ENCODE results near the gene TRIM49D1.
"Not testable (repeated sequence)": the region's sequence is repeated elsewhere in the genome, so short reads cannot be mapped to it uniquely, and the experiment has no call there.

TRIM49D1 gene

DNA sequence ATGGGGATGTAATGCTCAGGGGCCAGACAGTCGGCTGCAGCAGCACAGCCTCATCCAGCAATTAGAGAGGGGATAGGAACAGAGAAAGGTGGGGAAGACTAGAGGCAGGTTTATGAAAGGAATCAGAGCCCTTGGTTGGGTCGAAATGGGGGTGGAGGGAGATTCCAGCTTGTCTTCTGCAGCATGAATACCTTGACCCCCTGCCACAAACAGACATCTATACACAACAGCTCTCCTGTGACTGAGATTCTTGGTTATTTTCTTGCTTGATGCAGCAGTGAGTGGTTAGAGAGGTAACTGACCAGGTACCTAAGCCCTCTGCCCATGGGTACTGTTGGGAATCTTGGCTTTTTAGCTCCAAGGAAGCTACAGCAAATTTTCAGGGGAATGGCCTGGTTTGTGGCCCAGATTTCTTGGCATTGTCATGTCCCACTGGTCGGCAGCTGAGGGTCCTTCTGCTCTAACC, at the start of gene TRIM49D1:
Gene TRIM49D1, minus strand, starts transcription at position 51 of the 466 bp plus-strand sequence. CDS start 4,535 bp downstream, outside the sequence.
- no peak within 1 kb of the TSS for H3K27ac Mint-ChIP-seq (ENCODE audit: low read depth)
- no peaks in the 10 kb centered on the region for H3K4me1 Mint-ChIP-seq
- ATAC-seq (replicated peaks; ENCODE audit: extremely low read depth, poor library complexity, severe bottlenecking): no peak
- H3K4me3 Mint-ChIP-seq: no peak within 1 kb of the TSS
- no peaks in the 10 kb centered on the region for H3K36me3 Mint-ChIP-seq (ENCODE audit: insufficient read depth)
- no peak for DNase-seq (ENCODE audit: low spot score in 2 of 2)
- no peaks in the 10 kb centered on the region for H3K9me3 Mint-ChIP-seq
- no peaks in the 10 kb centered on the region for H3K27me3 Mint-ChIP-seq

- not testable (repeated sequence) for H3K4me1 Mint-ChIP-seq; H3K4me3 Mint-ChIP-seq; H3K27me3 Mint-ChIP-seq; H3K36me3 Mint-ChIP-seq (ENCODE audit: insufficient read depth); H3K27ac Mint-ChIP-seq (ENCODE audit: low read depth); H3K9me3 Mint-ChIP-seq; ATAC-seq (replicated peaks; ENCODE audit: extremely low read depth, poor library complexity, severe bottlenecking); DNase-seq (ENCODE audit: low spot score in 2 of 2)
Observed at GRCh38 chr11:89965737-89966136, 43.7 kb upstream of the TRIM49D1 start, which contains the start of gene TRIM64. Gene TRIM64, plus strand, starts transcription at chr11:89966037. Its CDS starts 2,467 bp downstream, at chr11:89968504.

GRCh38 chr11:89960833-89961232, 38.8 kb upstream of the TRIM49D1 start:
- not testable (repeated sequence) for H3K9me3 Mint-ChIP-seq; H3K36me3 Mint-ChIP-seq (ENCODE audit: insufficient read depth); H3K27me3 Mint-ChIP-seq; H3K27ac Mint-ChIP-seq (ENCODE audit: low read depth); H3K4me1 Mint-ChIP-seq; H3K4me3 Mint-ChIP-seq; ATAC-seq (replicated peaks; ENCODE audit: extremely low read depth, poor library complexity, severe bottlenecking); DNase-seq (ENCODE audit: low spot score in 2 of 2)

- not testable (repeated sequence) for H3K4me3 Mint-ChIP-seq; H3K36me3 Mint-ChIP-seq (ENCODE audit: insufficient read depth)
Observed at GRCh38 chr11:89923764-89924163, 1.7 kb upstream of the TRIM49D1 start, which contains the start of gene TRIM49D2. Gene TRIM49D2, plus strand, starts transcription at chr11:89924064. Its CDS starts 2,698 bp downstream, at chr11:89926762.

GRCh38 chr11:89900809-89901208, 21.2 kb downstream of the TRIM49D1 start:
- ATAC-seq (replicated peaks; ENCODE audit: extremely low read depth, poor library complexity, severe bottlenecking); DNase-seq (ENCODE audit: low spot score in 2 of 2); H3K9me3 Mint-ChIP-seq; H3K4me3 Mint-ChIP-seq; H3K27ac Mint-ChIP-seq (ENCODE audit: low read depth); H3K27me3 Mint-ChIP-seq; H3K4me1 Mint-ChIP-seq; H3K36me3 Mint-ChIP-seq (ENCODE audit: insufficient read depth): not testable (repeated sequence)

More at GRCh38 chr11:89923764-89924163, 1.7 kb upstream of the TRIM49D1 start, which contains the start of gene TRIM49D2:
- not testable (repeated sequence) for H3K27ac Mint-ChIP-seq (ENCODE audit: low read depth); DNase-seq (ENCODE audit: low spot score in 2 of 2); H3K9me3 Mint-ChIP-seq; H3K27me3 Mint-ChIP-seq; ATAC-seq (replicated peaks; ENCODE audit: extremely low read depth, poor library complexity, severe bottlenecking); H3K4me1 Mint-ChIP-seq

- ATAC-seq (replicated peaks; ENCODE audit: extremely low read depth, poor library complexity, severe bottlenecking); H3K9me3 Mint-ChIP-seq; H3K27me3 Mint-ChIP-seq; H3K4me3 Mint-ChIP-seq; H3K36me3 Mint-ChIP-seq (ENCODE audit: insufficient read depth); DNase-seq (ENCODE audit: low spot score in 2 of 2); H3K4me1 Mint-ChIP-seq; H3K27ac Mint-ChIP-seq (ENCODE audit: low read depth): not testable (repeated sequence)
Observed at GRCh38 chr11:89893245-89893644, 28.8 kb downstream of the TRIM49D1 start.

- ATAC-seq (replicated peaks; ENCODE audit: extremely low read depth, poor library complexity, severe bottlenecking); H3K36me3 Mint-ChIP-seq (ENCODE audit: insufficient read depth); H3K4me1 Mint-ChIP-seq; H3K27ac Mint-ChIP-seq (ENCODE audit: low read depth); DNase-seq (ENCODE audit: low spot score in 2 of 2); H3K9me3 Mint-ChIP-seq; H3K4me3 Mint-ChIP-seq; H3K27me3 Mint-ChIP-seq: not testable (repeated sequence)
Observed at GRCh38 chr11:89877511-89877910, 44.5 kb downstream of the TRIM49D1 start.

DNA sequence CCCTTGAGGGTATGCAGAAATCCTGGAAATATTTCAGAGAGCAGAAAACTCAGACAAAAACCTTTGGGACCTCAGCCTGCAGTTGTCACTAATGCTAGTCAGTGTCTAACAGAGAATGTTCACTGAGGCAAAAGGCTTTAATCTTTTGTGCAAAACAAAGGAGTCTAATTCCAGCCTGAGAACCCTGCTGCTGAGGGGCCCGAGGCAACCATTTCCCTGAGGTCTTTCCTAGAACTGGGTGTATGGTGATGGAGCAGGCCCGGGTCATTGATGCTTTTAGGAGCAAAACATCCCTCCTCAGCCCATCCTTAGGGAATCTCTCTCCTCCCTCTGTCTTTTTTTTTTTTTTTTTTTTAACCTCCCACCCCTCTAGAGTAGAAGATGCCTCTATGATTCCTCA, 49.5 kb downstream of the TRIM49D1 start:
- DNase-seq (ENCODE audit: low spot score in 2 of 2); H3K9me3 Mint-ChIP-seq; H3K4me1 Mint-ChIP-seq; H3K27me3 Mint-ChIP-seq; ATAC-seq (replicated peaks; ENCODE audit: extremely low read depth, poor library complexity, severe bottlenecking); H3K36me3 Mint-ChIP-seq (ENCODE audit: insufficient read depth); H3K4me3 Mint-ChIP-seq; H3K27ac Mint-ChIP-seq (ENCODE audit: low read depth): not testable (repeated sequence)

GRCh38 chr11:89865223-89865622, 56.8 kb downstream of the TRIM49D1 start:
- not testable (repeated sequence) for H3K27ac Mint-ChIP-seq (ENCODE audit: low read depth); ATAC-seq (replicated peaks; ENCODE audit: extremely low read depth, poor library complexity, severe bottlenecking); H3K36me3 Mint-ChIP-seq (ENCODE audit: insufficient read depth); H3K4me3 Mint-ChIP-seq; H3K4me1 Mint-ChIP-seq; H3K27me3 Mint-ChIP-seq; H3K9me3 Mint-ChIP-seq; DNase-seq (ENCODE audit: low spot score in 2 of 2)

- not testable (repeated sequence) for DNase-seq (ENCODE audit: low spot score in 2 of 2); ATAC-seq (replicated peaks; ENCODE audit: extremely low read depth, poor library complexity, severe bottlenecking); H3K27me3 Mint-ChIP-seq; H3K27ac Mint-ChIP-seq (ENCODE audit: low read depth); H3K9me3 Mint-ChIP-seq; H3K36me3 Mint-ChIP-seq (ENCODE audit: insufficient read depth); H3K4me1 Mint-ChIP-seq; H3K4me3 Mint-ChIP-seq
Observed at GRCh38 chr11:89863906-89864704, 57.9 kb downstream of the TRIM49D1 start.

All from central memory CD8-positive, alpha-beta T cell (primary cell).